Gastroesophageal sphincter (tissue), 3 donors: Measurements from ENCODE around the gene ZDHHC21.

Source experiments
- EP300 ChIP-seq: sonication (generic); formaldehyde crosslinking; IDR thresholded peaks from one replicate; pipeline ENCODE4 v1.6.1; 2017; ENCODE audit warnings: antibody characterized with exemption, mild to moderate bottlenecking
- POLR2A ChIP-seq, 2 donors: fragments of 450-650 bp; IDR thresholded peaks; one replicate each; pipeline ENCODE4 v1.6.1; 2017; ENCODE audit warnings: antibody characterized with exemption in 2 of 2, mild to moderate bottlenecking in 2 of 2, moderate library complexity in 1 of 2
- TF ChIP-seq, protein P1 (sequence below), 4 experiments: fragments of 200-600 bp in 2 of 4; fragments of 450-650 bp in 2 of 4; sonication (generic) in 1 of 4; IDR thresholded peaks; one replicate each; pipeline ENCODE4 v1.5.1; 2017 to 2019; ENCODE audit warnings: antibody characterized with exemption in 4 of 4, mild to moderate bottlenecking in 2 of 4, moderate library complexity in 2 of 4

DNA sequence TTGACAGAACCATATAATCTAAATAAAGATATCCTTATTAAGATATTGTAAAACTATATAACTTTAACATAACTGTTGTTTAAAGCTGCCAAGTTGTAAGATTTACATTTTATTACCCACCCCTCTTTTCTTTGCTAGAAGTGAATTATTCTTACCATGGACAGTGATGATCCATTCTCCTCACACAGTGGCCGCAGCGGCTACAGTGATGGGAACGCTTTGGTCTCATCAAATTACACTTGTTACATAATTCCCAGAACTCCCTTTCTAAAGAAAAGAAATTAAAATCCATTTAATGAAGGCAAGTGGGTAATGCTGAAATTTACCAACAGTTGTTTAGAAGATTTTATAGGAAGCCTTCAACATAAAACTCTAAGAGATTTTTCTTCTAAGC lies 31.2 kb downstream of the ZDHHC21 start:
- no peak for TF ChIP-seq POLR2A (IDR thresholded peaks at IDR 0.05)
- TF ChIP-seq, protein P1, sequence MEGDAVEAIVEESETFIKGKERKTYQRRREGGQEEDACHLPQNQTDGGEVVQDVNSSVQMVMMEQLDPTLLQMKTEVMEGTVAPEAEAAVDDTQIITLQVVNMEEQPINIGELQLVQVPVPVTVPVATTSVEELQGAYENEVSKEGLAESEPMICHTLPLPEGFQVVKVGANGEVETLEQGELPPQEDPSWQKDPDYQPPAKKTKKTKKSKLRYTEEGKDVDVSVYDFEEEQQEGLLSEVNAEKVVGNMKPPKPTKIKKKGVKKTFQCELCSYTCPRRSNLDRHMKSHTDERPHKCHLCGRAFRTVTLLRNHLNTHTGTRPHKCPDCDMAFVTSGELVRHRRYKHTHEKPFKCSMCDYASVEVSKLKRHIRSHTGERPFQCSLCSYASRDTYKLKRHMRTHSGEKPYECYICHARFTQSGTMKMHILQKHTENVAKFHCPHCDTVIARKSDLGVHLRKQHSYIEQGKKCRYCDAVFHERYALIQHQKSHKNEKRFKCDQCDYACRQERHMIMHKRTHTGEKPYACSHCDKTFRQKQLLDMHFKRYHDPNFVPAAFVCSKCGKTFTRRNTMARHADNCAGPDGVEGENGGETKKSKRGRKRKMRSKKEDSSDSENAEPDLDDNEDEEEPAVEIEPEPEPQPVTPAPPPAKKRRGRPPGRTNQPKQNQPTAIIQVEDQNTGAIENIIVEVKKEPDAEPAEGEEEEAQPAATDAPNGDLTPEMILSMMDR (IDR thresholded peaks at IDR 0.05): no peak
- no peak for TF ChIP-seq EP300
